22Rv1 (cell line): Measurements from ENCODE around the gene ITGBL1.

Experiments
- H3K27ac ChIP-seq: fragments of 450-650 bp; 2 replicates; pipeline ENCODE4 v1.5.1; 2017
- CTCF ChIP-seq: fragments of 450-650 bp; IDR thresholded peaks from 2 replicates; pipeline ENCODE4 v1.5.1; 2017; ENCODE audit warnings: mild to moderate bottlenecking
- ZFX ChIP-seq: fragments of 450-650 bp; IDR thresholded peaks from 2 replicates; pipeline ENCODE4 v1.6.1; 2017; ENCODE audit warnings: antibody characterized with exemption, borderline replicate concordance

Gene ITGBL1

GRCh38 chr13:101751488-101751887 lies 299.0 kb downstream of the ITGBL1 start:
- H3K27ac ChIP-seq, result no peak overlapping the region
- no peak for TF ChIP-seq CTCF
- no peak for TF ChIP-seq ZFX

GRCh38 chr13:101752432-101752831 lies 300.0 kb downstream of the ITGBL1 start:
- no peak for TF ChIP-seq ZFX
- TF ChIP-seq CTCF, result no peak
- no peak overlapping the region for H3K27ac ChIP-seq

GRCh38 chr13:101755228-101755887 lies 302.9 kb downstream of the ITGBL1 start:
- TF ChIP-seq ZFX, result no peak
- TF ChIP-seq CTCF, result no peak
- no peak overlapping the region for H3K27ac ChIP-seq

GRCh38 chr13:101757446-101758039 lies 305.1 kb downstream of the ITGBL1 start:
- no peak overlapping the region for H3K27ac ChIP-seq
- no peak for TF ChIP-seq ZFX
- peak; percentile 39 for TF ChIP-seq CTCF

GRCh38 chr13:101763191-101763590 lies 310.7 kb downstream of the ITGBL1 start:
- H3K27ac ChIP-seq, result no peak overlapping the region
- TF ChIP-seq CTCF, result no peak
- TF ChIP-seq ZFX, result no peak
